A549 (cell line): Measurements from ENCODE around the gene PSMD14. TPM values are rescaled to one million over a fixed set of nuclear protein-coding genes. Genes with fewer than 3 reads are reported as not detected.
"Not testable (repeated sequence)": the region's sequence is repeated elsewhere in the genome, so short reads cannot be mapped to it uniquely, and the experiment has no call there.

Experiments used
- ATAC-seq, 2 experiments: fragments of 200-7000 bp in 1 of 2; fragments of >200 bp in 1 of 2; cut with Nextera tagmentation in 1 of 2; cut with Tn5 transposase in 1 of 2; 3 replicates each; pipeline versions ENCODE4 v1.8.0 to v1.9.1; 2018 to 2020; ENCODE audit warnings: mild to moderate bottlenecking in 1 of 2, moderate library complexity in 1 of 2
- CTCF ChIA-PET: fragments of 300-600 bp; sonication (Branson Sonifier 250); formaldehyde crosslinking; extraction: SDS; loops from one replicate; lab custom pipeline; 2021; ENCODE audit warnings: antibody characterized with exemption, inconsistent platforms; lab: Yijun Ruan, JAX
- POLR2A ChIA-PET: fragments of 350-600 bp; formaldehyde crosslinking; extraction: SDS; loops from one replicate; lab custom pipeline; 2021; ENCODE audit warnings: antibody characterized with exemption, inconsistent platforms; lab: Yijun Ruan, JAX
- DNase-seq, 2 experiments: peaks; one replicate each; pipeline versions ENCODE4 v3.0.0 to v3.0.0-alpha.2; 2011 to 2016; ENCODE audit warnings: low read depth in 1 of 2, low spot score in 1 of 2
- FAIRE-seq: peaks from 2 replicates; lab custom pipeline; 2011; peaks lifted over from hg19 to GRCh38; lab: Jason Lieb, UNC
- H3K27ac ChIP-seq, 2 experiments: fragments of >200 bp; sonication (Bioruptor Twin); formaldehyde crosslinking; 3 replicates each; pipeline ENCODE4 v1.5.1; 2016 to 2017
- H3K4me1 ChIP-seq: fragments of >200 bp; sonication (Bioruptor Twin); formaldehyde crosslinking; 3 replicates; pipeline ENCODE4 v1.6.1; 2016
- H3K4me2 ChIP-seq: fragments of >200 bp; sonication (Bioruptor Twin); formaldehyde crosslinking; 3 replicates; pipeline ENCODE4 v1.6.1; 2016
- H3K4me3 ChIP-seq: fragments of >200 bp; sonication (Bioruptor Twin); formaldehyde crosslinking; 3 replicates; pipeline ENCODE4 v1.5.1; 2016
- H3K9me3 ChIP-seq: fragments of >200 bp; sonication (Bioruptor Twin); formaldehyde crosslinking; 3 replicates; pipeline ENCODE4 v1.6.1; 2016
- BHLHE40 ChIP-seq: IDR thresholded peaks from 2 replicates; pipeline ENCODE4 v1.6.1; 2012; ENCODE audit warnings: low read depth, low read length, inconsistent platforms
- CEBPB ChIP-seq, 2 experiments: fragments of >200 bp in 1 of 2; sonication (Bioruptor Twin) in 1 of 2; formaldehyde crosslinking in 1 of 2; IDR thresholded peaks; 2 replicates each; pipeline ENCODE4 v1.6.1; 2012 to 2016
- CHD2 ChIP-seq: fragments of 150-350 bp; IDR thresholded peaks from 2 replicates; pipeline ENCODE4 v1.6.1; 2014; ENCODE audit warnings: low read length; ENCODE audit not compliant: partially characterized antibody
- ELK1 ChIP-seq: fragments of 150-350 bp; IDR thresholded peaks from 2 replicates; pipeline ENCODE4 v1.6.1; 2014; ENCODE audit warnings: low read depth, mild to moderate bottlenecking, low read length
- EP300 ChIP-seq, 2 experiments: fragments of >200 bp; sonication (Bioruptor Twin); formaldehyde crosslinking; IDR thresholded peaks; 2 replicates in 1 of 2; 3 replicates in 1 of 2; pipeline ENCODE4 v1.6.1; 2016 to 2017
- FOSL2 ChIP-seq, 2 experiments: fragments of 450-650 bp in 1 of 2; fragments of >200 bp in 1 of 2; sonication (Bioruptor Twin) in 1 of 2; formaldehyde crosslinking; IDR thresholded peaks; 2 replicates each; pipeline versions ENCODE4 v1.5.0 to v1.6.1; 2016 to 2020; ENCODE audit warnings: mild to moderate bottlenecking in 1 of 2, moderate library complexity in 1 of 2
- HES2 ChIP-seq: fragments of >200 bp; sonication (Bioruptor Twin); formaldehyde crosslinking; IDR thresholded peaks from 2 replicates; pipeline ENCODE4 v1.6.1; 2016
- HEYL ChIP-seq: fragments of 250-450 bp; sonication (Bioruptor Pico); IDR thresholded peaks from 2 replicates; pipeline ENCODE4 v1.8.0; 2021; ENCODE audit warnings: mild to moderate bottlenecking, moderate library complexity
- HOXA7 ChIP-seq: fragments of 250-450 bp; sonication (Bioruptor Pico); IDR thresholded peaks from 2 replicates; pipeline ENCODE4 v1.5.0; 2020; ENCODE audit warnings: mild to moderate bottlenecking, moderate library complexity
- MAX ChIP-seq: IDR thresholded peaks from 2 replicates; pipeline ENCODE4 v1.6.1; 2012
- MAZ ChIP-seq: fragments of 150-350 bp; IDR thresholded peaks from 2 replicates; pipeline ENCODE4 v1.6.1; 2014; ENCODE audit warnings: antibody characterized with exemption, low read depth, low read length, borderline replicate concordance
- RARB ChIP-seq: fragments of 250-450 bp; sonication (Bioruptor Pico); IDR thresholded peaks from 2 replicates; pipeline ENCODE4 v1.8.0; 2021; ENCODE audit warnings: mild to moderate bottlenecking, moderate library complexity
- RNF2 ChIP-seq: fragments of 200-600 bp; sonication (generic); IDR thresholded peaks from 2 replicates; pipeline ENCODE4 v1.6.1; 2016; ENCODE audit warnings: low read depth, mild to moderate bottlenecking, antibody characterized with exemption, moderate library complexity, borderline replicate concordance
- SREBF2 ChIP-seq: fragments of 450-650 bp; IDR thresholded peaks from 2 replicates; pipeline ENCODE4 v1.6.1; 2014; ENCODE audit warnings: mild to moderate bottlenecking, moderate library complexity
- TFCP2L1 ChIP-seq: fragments of 250-450 bp; sonication (Bioruptor Pico); IDR thresholded peaks from 2 replicates; pipeline ENCODE4 v1.5.0; 2021; ENCODE audit warnings: mild to moderate bottlenecking
- USF2 ChIP-seq: fragments of 450-650 bp; IDR thresholded peaks from 2 replicates; pipeline ENCODE4 v1.6.1; 2014; ENCODE audit warnings: antibody characterized with exemption
- ZFP36 ChIP-seq: fragments of 450-650 bp; IDR thresholded peaks from 2 replicates; pipeline ENCODE4 v1.6.1; 2014; ENCODE audit warnings: borderline replicate concordance; ENCODE audit not compliant: partially characterized antibody
- ZNF302 ChIP-seq: fragments of 250-450 bp; sonication (Bioruptor Pico); IDR thresholded peaks from 2 replicates; pipeline ENCODE4 v1.9.0; 2021; ENCODE audit warnings: inconsistent platforms, mild to moderate bottlenecking, moderate library complexity
- ZSCAN20 ChIP-seq: fragments of 250-450 bp; sonication (Bioruptor Pico); IDR thresholded peaks from 2 replicates; pipeline ENCODE4 v1.8.0; 2022; ENCODE audit warnings: mild to moderate bottlenecking, moderate library complexity
- WGBS: methylation state at CpG from one replicate; pipeline ENCODE4 v1.1.6; 2017; ENCODE audit errors: missing lambda C conversion rate; 5-methylcytosine and 5-hydroxymethylcytosine counted together
- polyA plus RNA-seq, 4 experiments: library from polyadenylated mRNA; depleted of rRNA in 3 of 4; stranded (reverse); fragments of >200 nt; fragmentation: RNase III in 1 of 4; extraction: RNeasy Plus Mini Kit Qiagen cat#74134 plus additional on column Dnase treatment in 1 of 4; gene quantifications; 2 replicates in 3 of 4; 3 replicates in 1 of 4; pipeline ENCODE4 v1.2.3, GENCODE V29; 2011 to 2017

Gene PSMD14
- polyA plus RNA-seq, 2 of the 4 experiments (the other 2 are of a cell fraction), result 166 to 218 TPM

GRCh38 chr2:161357097-161357496 is 48.9 kb downstream of the PSMD14 start:
- no peak overlapping the region for H3K4me2 ChIP-seq
- FAIRE-seq (no peak), ATAC-seq (no peak)
- TF ChIP-seq TFCP2L1 (CRISPR knock-in tag), result no peak
- TF ChIP-seq BHLHE40, result no peak
- no peak for TF ChIP-seq ELK1
- no peak for TF ChIP-seq HEYL
- TF ChIP-seq MAX, result no peak
- TF ChIP-seq CEBPB (IDR thresholded peaks at IDR 0.05), result no peak
- no peak for TF ChIP-seq ZNF302 (CRISPR knock-in tag)
- TF ChIP-seq, all 56 proteins: peak for 0
- DNase-seq, result no peak
- Histone ChIP-seq H3K27ac (no peak overlapping the region), H3K4me3 (no peak overlapping the region), H3K4me1 (peaks cover 17% of the 10 kb centered on the region; the same call in 2 of the 3 replicates), H3K9me3 (peaks cover 10% of the 10 kb centered on the region; the same call in 1 of the 3 replicates)
- ChIA-PET POLR2A (no interaction called here), CTCF (interaction anchor here (0.6 kb wide), 1 partner anchor 16 kb away, joined by 3 read pairs; no protein-coding TSS in a partner anchor)

- H3K9me3 ChIP-seq, result peaks cover 26% of the 10 kb centered on the region
- ATAC-seq (no peak), FAIRE-seq (no peak), DNase-seq (no peak)
- TF ChIP-seq CEBPB (IDR thresholded peaks at IDR 0.05), result no peak
- TF ChIP-seq USF2, result no peak
- TF ChIP-seq EP300 (IDR thresholded peaks at IDR 0.05), result no peak
- TF ChIP-seq ZFP36, result no peak
- TF ChIP-seq HOXA7, result no peak
- no peak for TF ChIP-seq HEYL
- no peak for TF ChIP-seq HES2
- TF ChIP-seq SREBF2, result no peak
- no peak for TF ChIP-seq FOSL2 (IDR thresholded peaks at IDR 0.05)
- no peak for TF ChIP-seq FOSL2 (CRISPR knock-in tag; IDR thresholded peaks at IDR 0.05)
- H3K4me1 ChIP-seq, result no peaks in the 10 kb centered on the region; the same call in 2 of the 3 replicates
- 77% methylated on average over 3 of the region's 3 CpGs for WGBS
- CTCF ChIA-PET, result no interaction called here
- no peak overlapping the region for H3K4me2 ChIP-seq
- no peak overlapping the region for H3K27ac ChIP-seq
- POLR2A ChIA-PET, result no interaction called here
- H3K4me3 ChIP-seq, result no peak overlapping the region
Measured at GRCh38 chr2:161358838-161359237, 50.6 kb downstream of the PSMD14 start.

- POLR2A ChIA-PET, H3K27ac ChIP-seq, H3K4me1 ChIP-seq, ATAC-seq, H3K4me2 ChIP-seq, DNase-seq, FAIRE-seq, H3K4me3 ChIP-seq: not testable (repeated sequence)
- CTCF ChIA-PET, result interaction anchor here (0.6 kb wide), 1 partner anchor 137 kb away, joined by 3 read pairs; no protein-coding TSS in a partner anchor
- 95% methylated on average over 8 of the region's 8 CpGs for WGBS
- peaks cover 26% of the 10 kb centered on the region for H3K9me3 ChIP-seq
Measured at GRCh38 chr2:161360095-161360654, 52.0 kb downstream of the PSMD14 start.

GRCh38 chr2:161362568-161363166 is 54.4 kb downstream of the PSMD14 start:
- Histone ChIP-seq H3K4me3 (no peak overlapping the region), H3K27ac (no peak overlapping the region), H3K9me3 (peaks cover 26% of the 10 kb centered on the region), H3K4me1 (no peaks in the 10 kb centered on the region), H3K4me2 (no peak overlapping the region)
- CTCF ChIA-PET, result interaction anchor here (0.5 kb wide), 1 partner anchor 59 kb away, joined by 3 read pairs; no protein-coding TSS in a partner anchor
- FAIRE-seq, result no peak
- DNase-seq, result no peak
- TF ChIP-seq CHD2 (no peak), MAZ (no peak), RARB (no peak), RNF2 (no peak), ZNF302 (CRISPR knock-in tag) (no peak), ZSCAN20 (no peak)
- WGBS, result 94% methylated on average over 2 of the region's 2 CpGs
- no peak for ATAC-seq
- POLR2A ChIA-PET, result no interaction called here
